ENCODE measurements around the gene CDC123.
"Not testable (repeated sequence)": the region's sequence is repeated elsewhere in the genome, so short reads cannot be mapped to it uniquely, and the experiment has no call there.

GRCh38 chr10:12277862-12278261 is 81.9 kb downstream of the CDC123 start:
- not testable (repeated sequence) for TF ChIP-seq CTCF (IDR thresholded peaks at IDR 0.05); POLR2A (IDR thresholded peaks at IDR 0.05; ENCODE audit: low read length); CHD2 (IDR thresholded peaks at IDR 0.05; ENCODE audit: low read length, partially characterized antibody); EP300 (IDR thresholded peaks at IDR 0.05); RCOR1 (IDR thresholded peaks at IDR 0.05; ENCODE audit: low read depth, low read length); USF2 (IDR thresholded peaks at IDR 0.05); RNF2 (IDR thresholded peaks at IDR 0.05; ENCODE audit: borderline replicate concordance, low read depth); SMC3 (IDR thresholded peaks at IDR 0.05); REST (IDR thresholded peaks at IDR 0.05); RAD21 (conservative IDR thresholded peaks at IDR 0.05 in 1 of 2, IDR thresholded peaks at IDR 0.05 in 1 of 2)
